ENCODE data around the gene DNA2. TPM values are rescaled to one million over a fixed set of nuclear protein-coding genes. Genes with fewer than 3 reads are reported as not detected.

DNA2 gene
- polyA plus RNA-seq, 1 of the 3 experiments (the other 2 are of a cell fraction), result 2.5 TPM

GRCh38 chr10:68403701-68404100 is 68.1 kb downstream of the DNA2 start (continued):
- TF ChIP-seq RAD21 (IDR thresholded peaks at IDR 0.05; ENCODE audit: low read length) (no peak), TCF12 (IDR thresholded peaks at IDR 0.05) (no peak), GATA2 (CRISPR knock-in tag; IDR thresholded peaks at IDR 0.05) (no peak), USF1 (IDR thresholded peaks at IDR 0.05; ENCODE audit: borderline replicate concordance, low read depth) (no peak), SMC3 (IDR thresholded peaks at IDR 0.05; ENCODE audit: low read depth, low read length) (no peak), TEAD4 (IDR thresholded peaks at IDR 0.05; ENCODE audit: borderline replicate concordance, insufficient read depth) (no peak)

- Histone ChIP-seq H3K27ac (ENCODE audit: low read depth in 2 of 2, low read length in 1 of 2) (no peak overlapping the region), H3K9me3 (no peaks in the 10 kb centered on the region), H3K79me2 (ENCODE audit: insufficient read depth) (peaks cover 92% of the 10 kb centered on the region), H3K9ac (no peak overlapping the region), H3K36me3 (replicated peaks in 1 of 2; ENCODE audit: control insufficient read depth in 1 of 2, insufficient read depth in 2 of 2, low read length in 1 of 2) (peaks cover 7 to 40% of the 10 kb centered on the region in 2 experiments), H3K4me3 (ENCODE audit: low read depth in 2 of 2, low read length in 1 of 2) (no peak overlapping the region), H3K27me3 (ENCODE audit: insufficient read depth) (no peaks in the 10 kb centered on the region), H3F3A (replicated peaks; ENCODE audit: insufficient read depth) (peaks cover 6% of the 10 kb centered on the region), H4K20me1 (ENCODE audit: insufficient read depth) (peaks cover 20% of the 10 kb centered on the region), H3K4me1 (ENCODE audit: control insufficient read depth in 1 of 2, insufficient read depth in 2 of 2, low read depth in 1 of 2, low read length in 1 of 2) (peaks cover 0 to 5% of the 10 kb centered on the region in 2 experiments; a peak in 1 of 4 replicates), H2AFZ (ENCODE audit: low read depth) (no peak overlapping the region), H3K4me2 (no peak overlapping the region), H3K9me2 (no peaks in the 10 kb centered on the region)
- WGBS (ENCODE audit: low lambda C conversion rate), result 89% methylated on average over 1 of the region's 1 CpG
- DNase-seq, result no peak
- ChIA-PET POLR2A (no interaction called here), CTCF (no interaction called here)
- no peak for TF ChIP-seq SMC3 (IDR thresholded peaks at IDR 0.05; ENCODE audit: low read depth, low read length)
- no peak for TF ChIP-seq ZBTB33 (IDR thresholded peaks at IDR 0.05; ENCODE audit: borderline replicate concordance, low read depth)
- no peak for TF ChIP-seq GATA2 (CRISPR knock-in tag; IDR thresholded peaks at IDR 0.05)
- TF ChIP-seq MXI1 (IDR thresholded peaks at IDR 0.05; ENCODE audit: low read depth, low read length), result no peak
- TF ChIP-seq RFX5 (IDR thresholded peaks at IDR 0.05; ENCODE audit: low read length), result no peak
- TF ChIP-seq RXRA (IDR thresholded peaks at IDR 0.05; ENCODE audit: borderline replicate concordance, low read depth), result no peak
- TF ChIP-seq IRF3 (IDR thresholded peaks at IDR 0.05; ENCODE audit: low read depth, low read length), result no peak
- no peak for TF ChIP-seq USF2 (IDR thresholded peaks at IDR 0.05; ENCODE audit: borderline replicate concordance, low read depth, low read length)
- no peak for TF ChIP-seq TAF1 (IDR thresholded peaks at IDR 0.05; ENCODE audit: borderline replicate concordance, low read depth, low read length)
- no peak for TF ChIP-seq YY1 (IDR thresholded peaks at IDR 0.05; ENCODE audit: low read depth)
- TF ChIP-seq GABPA (IDR thresholded peaks at IDR 0.05; ENCODE audit: low read depth), result no peak
- TF ChIP-seq FOXJ3 (CRISPR knock-in tag; IDR thresholded peaks at IDR 0.05), result no peak
- TF ChIP-seq TCF12 (IDR thresholded peaks at IDR 0.05), result no peak
- no peak for TF ChIP-seq ELF1 (IDR thresholded peaks at IDR 0.05)
Observed at GRCh38 chr10:68402276-68402675, 69.5 kb downstream of the DNA2 start.
